NB4 (cell line): Measurements from ENCODE around the gene KIAA0319L.

Experiments used
- CTCF ChIP-seq: IDR thresholded peaks from one replicate; pipeline ENCODE4 v1.5.1; 2012; ENCODE audit warnings: low read depth, low read length
- POLR2A ChIP-seq: IDR thresholded peaks from 2 replicates; pipeline ENCODE4 v1.6.1; 2011; ENCODE audit warnings: mild to moderate bottlenecking; ENCODE audit not compliant: insufficient read length; ENCODE audit errors: extremely low read depth

GRCh38 chr1:35564037-35564883 is 7.1 kb upstream of the KIAA0319L start:
- TF ChIP-seq CTCF: peak; percentile 73
- no peak for TF ChIP-seq POLR2A
